ENCODE data around the gene FAM78B.

GRCh38 chr1:166152978-166153377, 13.8 kb downstream of the FAM78B start:
- TF ChIP-seq POLR2A (IDR thresholded peaks at IDR 0.05) (no peak), CTCF (IDR thresholded peaks at IDR 0.05) (no peak)
